HG02642 (cell line): Measurements from ENCODE around the gene NAXD.

ENCODE experiments used
- ATAC-seq: cut with Tn5 transposase; IDR thresholded peaks from one replicate; pipeline ENCODE4 v1.9.1; 2021; ENCODE audit warnings: mild to moderate bottlenecking; ENCODE audit not compliant: unreplicated experiment, poor library complexity

The NAXD gene

DNA sequence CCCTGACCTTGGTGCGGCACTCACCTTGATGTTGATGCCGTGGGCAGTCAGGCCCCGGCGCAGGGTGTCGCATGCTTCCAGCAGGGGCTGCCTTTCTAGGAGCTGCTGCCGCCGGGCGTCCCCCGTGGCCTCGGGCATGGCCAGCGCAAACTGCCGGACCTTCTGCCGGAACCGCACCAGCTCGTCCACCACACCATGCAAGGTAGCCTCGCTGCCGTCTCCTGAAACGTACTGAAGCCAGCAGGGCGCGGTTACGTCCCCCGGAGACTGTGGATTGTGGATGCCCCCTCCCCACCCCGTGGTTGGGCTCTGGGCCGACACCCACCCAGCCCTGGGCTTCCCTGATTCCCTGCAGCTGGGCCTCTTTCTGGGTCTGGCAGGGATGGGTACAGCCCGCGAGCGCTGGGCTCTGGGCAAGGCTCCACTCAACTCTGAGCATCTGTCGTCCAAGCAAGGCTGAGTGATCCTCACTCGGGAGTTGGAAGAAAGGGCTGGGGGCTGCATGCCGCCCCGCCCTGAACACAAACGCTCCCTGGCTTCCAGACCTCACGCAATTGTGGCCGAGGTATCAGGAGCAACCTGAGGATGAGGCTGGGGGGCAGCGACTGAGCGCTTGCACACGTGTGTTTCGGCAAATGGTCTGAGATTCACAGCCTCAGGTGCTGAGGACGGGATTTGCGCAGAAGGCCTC, 27.1 kb downstream of the NAXD start:
- ATAC-seq, result no peak

- ATAC-seq, result no peak
These were observed 28.0 kb downstream of the NAXD start for GRCh38 chr13:110643324-110643723.

- ATAC-seq, result no peak
These were observed 28.6 kb downstream of the NAXD start for GRCh38 chr13:110643768-110644421.

DNA sequence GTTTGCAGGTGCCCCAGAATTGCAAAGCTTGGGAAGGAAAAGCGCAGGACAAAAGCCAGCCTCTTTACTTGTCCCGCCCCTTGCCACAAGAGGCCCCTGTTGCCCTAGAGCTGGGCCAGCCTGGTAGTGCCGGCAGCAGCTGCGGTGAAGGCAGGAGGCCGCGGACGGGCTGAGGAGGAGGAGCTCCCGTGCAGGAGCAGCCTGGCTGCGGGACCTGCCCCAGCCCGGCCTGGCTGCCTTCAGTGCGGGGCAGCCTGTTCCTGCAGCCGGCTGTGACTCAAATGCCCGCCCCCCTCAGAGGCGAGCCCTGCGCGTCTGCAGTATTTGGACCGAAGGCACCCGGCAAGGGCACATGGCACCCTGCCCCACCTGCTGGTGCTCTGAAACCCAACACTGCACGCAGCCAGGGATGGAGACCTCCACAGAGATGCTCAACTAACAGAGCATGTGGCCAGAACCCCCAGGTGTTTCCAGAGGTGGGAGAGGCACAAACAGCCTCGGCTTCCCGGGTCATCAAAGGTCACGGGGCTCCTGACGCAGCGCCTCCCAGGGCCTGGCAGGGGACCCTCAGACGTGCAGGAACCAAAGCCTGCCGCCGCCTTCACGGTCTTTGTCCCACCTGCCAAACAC, 29.7 kb downstream of the NAXD start:
- ATAC-seq, result peak; percentile 84

DNA sequence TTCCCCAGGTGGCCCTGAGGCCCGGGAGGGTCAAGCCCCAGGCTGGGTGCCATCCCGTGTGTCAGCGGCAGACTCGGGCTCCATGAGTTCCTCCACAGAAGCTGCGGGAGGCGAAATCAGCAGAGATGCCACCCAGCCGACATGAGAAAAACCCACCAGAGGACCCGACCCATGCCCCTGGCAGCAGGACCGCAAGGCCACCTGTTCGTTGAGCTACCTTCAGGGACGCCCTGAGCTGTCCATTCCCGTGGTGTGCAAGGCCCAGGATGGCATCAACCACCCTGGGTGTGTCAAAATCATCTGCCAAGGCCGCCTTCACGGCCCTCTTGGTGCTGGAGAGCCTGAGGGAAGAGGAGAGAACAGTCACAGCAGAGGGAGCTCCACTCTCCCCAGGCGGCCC, 30.4 kb downstream of the NAXD start:
- no peak for ATAC-seq

DNA sequence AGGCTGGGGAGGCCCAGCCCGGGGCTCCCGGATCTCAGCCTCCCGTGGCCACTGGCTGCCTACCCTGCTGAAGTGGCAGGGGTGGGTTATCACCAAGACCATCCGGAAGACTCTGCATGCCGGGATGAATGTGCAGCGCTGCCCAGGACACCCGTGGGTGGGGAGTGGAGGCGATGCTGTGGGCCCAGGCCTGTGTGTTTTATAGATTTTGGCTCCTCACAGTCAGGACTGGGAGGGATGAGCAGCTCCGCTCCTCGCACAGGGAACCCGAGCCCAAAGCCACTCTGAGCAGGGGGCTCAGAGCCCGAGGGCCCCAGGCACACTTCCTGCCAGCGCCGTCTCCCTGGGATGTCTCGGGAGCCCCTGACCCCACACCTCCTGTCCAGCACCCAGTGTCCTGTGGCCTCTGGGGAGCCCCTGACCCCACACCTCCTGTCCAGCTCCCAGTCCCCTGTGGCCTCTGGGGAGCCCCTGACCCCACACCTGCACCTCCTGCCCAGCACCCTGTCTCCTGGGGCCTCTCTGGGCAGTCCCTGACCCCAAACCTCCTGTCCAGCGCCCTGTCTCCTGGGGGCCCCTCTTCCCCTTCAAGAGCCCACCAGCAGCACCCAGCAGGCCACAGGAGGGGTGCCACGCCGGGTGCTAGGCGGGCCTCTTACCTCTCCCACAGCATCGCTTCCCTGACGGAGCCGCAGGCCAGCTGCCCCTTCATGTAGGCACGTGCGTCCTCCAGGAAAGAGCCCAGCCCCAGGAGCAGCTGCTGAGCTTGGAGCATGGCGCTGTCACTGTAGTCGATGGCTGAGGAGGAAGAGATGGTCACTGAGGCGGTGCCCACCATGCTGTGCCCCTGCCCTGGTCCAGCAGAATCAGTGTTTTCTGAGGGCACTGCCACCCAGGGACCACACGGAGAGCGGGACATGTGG, 31.4 kb downstream of the NAXD start:
- no peak for ATAC-seq

DNA sequence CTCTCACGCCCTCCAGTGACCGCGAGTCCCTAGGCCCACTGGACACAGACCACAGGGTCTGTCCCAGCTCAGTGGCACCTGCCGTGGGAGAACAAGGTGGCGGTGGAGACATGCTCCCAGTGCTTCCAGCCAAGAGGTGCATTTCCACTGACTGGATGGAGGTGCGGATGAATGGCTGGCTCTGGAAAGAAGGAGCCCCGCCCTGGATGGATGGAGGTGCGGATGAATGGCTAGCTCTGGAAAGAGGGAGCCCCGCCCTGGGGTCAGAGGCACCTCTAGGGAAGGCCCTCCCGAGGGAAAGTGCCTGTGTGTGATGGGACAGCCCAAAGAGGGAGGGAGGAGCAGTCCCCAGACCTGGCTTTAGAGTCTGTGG, 32.0 kb downstream of the NAXD start:
- ATAC-seq, result no peak

- no peak for ATAC-seq
These were observed 32.9 kb downstream of the NAXD start for GRCh38 chr13:110648146-110648819.

DNA sequence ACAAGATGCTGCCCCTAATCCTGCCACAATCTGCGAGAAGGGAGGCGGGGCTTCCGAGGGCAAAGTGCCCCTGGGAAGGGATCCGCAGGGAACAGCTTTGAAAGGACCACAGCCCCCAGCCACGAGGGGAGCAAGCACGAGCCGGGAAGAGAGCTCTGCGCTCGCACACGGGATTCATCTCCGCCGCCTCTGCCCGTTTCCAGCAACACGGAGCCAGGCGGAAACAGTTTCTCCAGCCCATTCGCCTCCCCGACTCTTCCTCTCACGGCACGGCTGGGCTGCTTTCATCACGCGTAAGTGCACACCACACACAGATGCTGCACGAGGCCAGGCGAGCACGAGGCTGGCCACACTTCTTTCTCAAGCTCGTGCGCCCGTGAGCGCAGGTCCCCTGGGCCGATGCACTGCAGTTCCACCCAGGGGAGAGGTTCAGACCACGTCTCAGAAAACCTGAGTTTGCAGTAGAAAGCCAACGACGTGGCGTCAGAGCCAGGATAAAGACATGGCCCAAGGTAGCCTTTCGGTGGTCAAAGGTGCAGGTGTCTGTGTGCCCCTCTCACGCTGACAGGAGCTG, 33.6 kb downstream of the NAXD start:
- no peak for ATAC-seq

DNA sequence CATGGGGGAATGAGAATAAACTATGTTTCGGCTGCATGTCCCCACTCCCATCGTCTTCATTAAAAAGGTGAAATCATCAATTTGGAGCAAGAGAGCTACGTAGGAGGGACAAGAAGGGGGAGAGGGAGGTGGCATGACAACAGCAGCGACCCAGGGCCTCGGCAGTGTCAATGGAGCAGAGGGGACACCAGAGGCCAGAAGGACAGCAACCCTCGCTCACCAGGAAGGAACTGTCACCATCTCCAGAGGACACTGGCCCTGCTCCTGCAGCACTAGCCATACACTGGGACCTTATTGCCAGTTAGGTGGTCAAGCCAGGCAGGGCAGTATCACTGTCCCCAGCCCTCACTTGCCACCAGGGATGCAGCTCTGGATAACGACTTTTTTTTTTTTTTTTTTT, 34.2 kb downstream of the NAXD start:
- ATAC-seq, result no peak

DNA sequence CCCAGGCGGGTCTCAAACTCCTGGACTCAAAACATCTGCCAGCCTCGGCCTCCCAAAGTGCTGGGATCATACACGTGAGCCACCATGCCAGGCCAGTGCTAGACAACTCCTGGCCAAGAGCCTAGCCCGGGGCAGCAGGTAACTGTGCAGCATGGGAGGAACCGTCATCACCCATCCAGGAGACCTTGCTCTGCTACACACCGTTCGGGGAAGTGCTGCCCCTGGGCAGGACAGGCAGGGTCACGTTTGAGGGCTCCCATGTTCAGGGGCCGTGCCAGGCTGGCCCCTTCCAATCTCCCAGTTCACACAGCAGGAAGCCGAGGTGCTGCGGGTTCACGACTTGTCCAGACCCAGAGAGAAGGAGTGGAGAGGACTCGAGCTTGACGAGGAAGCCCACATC, 35.1 kb downstream of the NAXD start:
- ATAC-seq, result no peak

DNA sequence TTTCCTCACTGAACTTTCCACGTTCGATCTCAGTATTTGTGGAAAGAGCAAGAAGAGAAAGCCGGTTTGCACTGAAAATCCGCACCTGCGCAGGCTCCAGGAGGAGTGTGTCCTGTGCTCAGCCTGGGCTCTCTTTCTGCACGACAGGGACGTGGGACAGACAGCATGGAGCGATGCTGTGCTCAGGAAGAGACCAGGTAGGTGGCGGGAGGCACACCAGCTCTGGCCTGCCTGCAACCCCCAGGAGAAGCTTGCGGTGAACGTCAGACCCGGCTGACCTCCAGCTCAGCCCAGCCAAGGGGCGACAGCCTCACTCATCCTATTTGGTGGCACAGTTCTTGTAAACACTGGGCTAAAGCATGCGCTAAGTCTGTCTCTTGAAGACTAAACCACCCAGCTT, 35.9 kb downstream of the NAXD start:
- ATAC-seq, result no peak

GRCh38 chr13:110651726-110652230, 36.4 kb downstream of the NAXD start:
- ATAC-seq, result no peak

DNA sequence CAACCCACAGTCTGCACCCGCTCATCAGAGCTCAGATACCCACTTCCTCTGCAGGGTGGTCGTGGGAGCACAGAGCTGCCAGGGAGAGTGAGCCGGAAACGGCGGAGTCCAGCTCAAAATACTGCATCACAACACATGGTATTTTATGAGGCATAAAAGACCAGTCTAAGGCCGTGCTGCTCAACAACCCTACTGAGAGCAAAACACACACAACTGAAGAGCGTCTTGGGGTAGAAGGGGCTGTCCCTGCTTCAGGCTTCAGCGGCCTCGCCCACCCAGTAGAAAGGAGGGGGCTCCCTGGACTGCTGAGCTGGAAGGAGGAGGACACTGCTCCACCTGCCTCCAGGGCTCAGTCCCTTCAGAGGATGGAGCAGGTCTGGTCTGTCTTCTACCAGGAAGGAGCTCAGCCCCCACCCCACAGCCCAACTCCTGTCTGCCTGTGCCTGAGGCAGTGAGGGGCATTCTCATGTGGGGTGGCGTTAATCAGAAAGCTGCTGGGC, 36.9 kb downstream of the NAXD start:
- ATAC-seq, result no peak

DNA sequence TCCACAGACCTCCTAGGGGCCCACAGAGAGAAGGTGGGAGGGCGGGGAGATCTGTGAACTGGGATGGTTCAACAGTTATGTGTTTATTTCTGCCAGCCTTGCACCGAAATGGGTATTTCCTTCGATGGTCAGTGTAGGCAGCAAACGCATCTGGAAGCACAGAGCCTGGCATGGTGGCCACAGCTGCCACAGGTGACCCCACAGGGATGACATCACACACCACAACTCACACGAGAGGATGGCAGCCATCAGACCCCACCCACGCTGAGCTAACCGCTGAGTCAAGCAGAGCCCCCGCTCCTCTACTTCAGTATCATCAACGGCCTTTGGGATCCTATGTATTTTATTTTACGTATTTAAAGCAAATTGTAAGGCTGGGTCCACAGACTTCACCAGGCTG, 37.4 kb downstream of the NAXD start:
- no peak for ATAC-seq

- ATAC-seq, result no peak
These were observed 37.9 kb downstream of the NAXD start for GRCh38 chr13:110653271-110653670.

GRCh38 chr13:110653851-110654250, 38.5 kb downstream of the NAXD start:
- no peak for ATAC-seq

GRCh38 chr13:110657196-110657595, 41.9 kb downstream of the NAXD start:
- ATAC-seq, result no peak

DNA sequence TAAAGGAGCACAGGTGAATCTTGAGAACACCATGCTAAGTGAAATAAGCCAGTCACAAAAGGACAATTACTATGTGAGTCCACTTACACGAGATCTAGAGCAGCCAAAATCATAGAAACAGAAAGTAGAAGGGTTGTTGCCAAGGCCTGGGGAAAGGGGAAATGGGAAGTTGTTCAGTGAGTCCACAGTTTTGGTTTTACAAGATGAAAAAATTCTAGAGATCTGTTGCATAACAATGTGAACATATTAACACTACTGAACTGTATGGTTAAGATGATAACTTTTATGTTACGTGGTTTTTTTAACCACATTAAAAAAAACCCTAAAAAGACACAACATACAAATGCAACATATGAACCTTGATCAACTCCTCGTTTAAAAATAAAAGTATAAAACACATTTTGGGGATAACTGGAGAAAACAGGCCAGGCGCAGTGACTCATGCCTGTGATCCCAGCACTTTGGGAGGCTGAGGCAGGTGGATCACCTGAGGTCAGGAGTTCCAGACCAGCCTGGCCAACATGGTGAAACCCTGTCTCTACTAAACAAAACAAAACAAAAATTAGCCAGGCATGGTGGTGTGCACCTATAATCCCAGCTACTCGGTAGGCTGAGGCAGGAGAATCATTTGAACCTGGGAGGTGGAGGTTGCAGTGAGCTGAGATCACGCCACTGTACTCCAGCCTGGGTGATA, 43.0 kb downstream of the NAXD start:
- ATAC-seq, result peak; percentile 90
